Common myeloid progenitor, CD34-positive (primary cell): Measurements from ENCODE around the gene B4GALNT4.

Experiments used
- CTCF ChIA-PET: fragments of 350-600 bp; sonication (Branson Sonifier 250); formaldehyde crosslinking; loops from one replicate; lab custom pipeline; 2021; ENCODE audit warnings: antibody characterized with exemption; lab: Charles Lee
- POLR2A ChIA-PET: fragments of 350-600 bp; sonication (Branson Sonifier 250); formaldehyde crosslinking; loops from one replicate; lab custom pipeline; 2021; ENCODE audit warnings: antibody characterized with exemption; lab: Charles Lee
- DNase-seq, 3 donors: peaks; one replicate each; pipeline versions ENCODE4 v3.0.0 to v3.0.0-alpha.2; 2013
- H3K27ac ChIP-seq, 2 experiments: 1 replicate in 1 of 2; 2 replicates in 1 of 2; pipeline ENCODE4 v1.7.0; 2013; ENCODE audit warnings: inconsistent platforms in 2 of 2, low read length in 2 of 2, mild to moderate bottlenecking in 2 of 2, low read depth in 1 of 2, moderate library complexity in 1 of 2; ENCODE audit not compliant: severe bottlenecking in 2 of 2, insufficient read depth in 1 of 2, poor library complexity in 1 of 2
- H3K27me3 ChIP-seq, 5 experiments: replicated peaks in 2 of 5; 1 replicate in 3 of 5; 2 replicates in 2 of 5; pipeline versions ENCODE4 v1.6.1 to v1.7.0; 2013; ENCODE audit warnings: low read length in 4 of 5, mild to moderate bottlenecking in 2 of 5, moderate library complexity in 2 of 5, inconsistent platforms in 1 of 5; ENCODE audit not compliant: insufficient read depth in 5 of 5, control insufficient read depth in 4 of 5
- H3K36me3 ChIP-seq, 4 experiments: 1 replicate in 2 of 4; 2 replicates in 2 of 4; pipeline versions ENCODE4 v1.6.1 to v1.7.0; 2013; ENCODE audit warnings: low read length in 3 of 4, control low read depth in 1 of 4, mild to moderate bottlenecking in 1 of 4; ENCODE audit not compliant: control insufficient read depth in 4 of 4, insufficient read depth in 4 of 4
- H3K4me1 ChIP-seq, 4 experiments: 1 replicate in 3 of 4; 2 replicates in 1 of 4; pipeline versions ENCODE4 v1.6.1 to v1.7.1; 2013; ENCODE audit warnings: low read length in 3 of 4, mild to moderate bottlenecking in 3 of 4, control low read depth in 1 of 4, inconsistent platforms in 1 of 4, moderate library complexity in 1 of 4; ENCODE audit not compliant: control insufficient read depth in 4 of 4, insufficient read depth in 4 of 4; ENCODE audit errors: control extremely low read depth in 1 of 4
- H3K4me3 ChIP-seq, 7 experiments: 1 replicate in 4 of 7; 2 replicates in 3 of 7; pipeline versions ENCODE4 v1.5.1 to v1.7.0; 2013; ENCODE audit warnings: mild to moderate bottlenecking in 7 of 7, low read length in 6 of 7, moderate library complexity in 6 of 7, inconsistent platforms in 2 of 7, low read depth in 2 of 7, control low read depth in 1 of 7; ENCODE audit not compliant: insufficient read depth in 4 of 7, control insufficient read depth in 1 of 7; ENCODE audit errors: extremely low read depth in 1 of 7
- H3K9me3 ChIP-seq, 5 experiments: 1 replicate in 4 of 5; 2 replicates in 1 of 5; pipeline versions ENCODE4 v1.6.1 to v1.7.1; 2013; ENCODE audit warnings: low read length in 4 of 5, mild to moderate bottlenecking in 2 of 5, inconsistent platforms in 1 of 5, low read depth in 1 of 5, moderate library complexity in 1 of 5; ENCODE audit not compliant: control insufficient read depth in 4 of 5, insufficient read depth in 2 of 5; ENCODE audit errors: control extremely low read depth in 1 of 5
- WGBS: methylation state at CpG from one replicate; pipeline ENCODE4 v1.1.5; 2013; ENCODE audit not compliant: insufficient coverage; 5-methylcytosine and 5-hydroxymethylcytosine counted together

B4GALNT4 gene

GRCh38 chr11:364991-365725 lies 4.1 kb upstream of the B4GALNT4 start:
- H3K4me3 ChIP-seq = no peak overlapping the region
- ChIA-PET POLR2A (interaction anchor here (0.6 to 1.4 kb wide), 2 partner anchors 84 to 130 kb away, joined by 4 read pairs; no protein-coding TSS in a partner anchor), CTCF (interaction anchor here (1.1 to 5.6 kb wide), 6 partner anchors 25 to 114 kb away, joined by 3 to 37 read pairs (median 6); partner anchors contain the start of genes IFITM2 and PTDSS2)
- 97% methylated on average over 20 of the region's 22 CpGs for WGBS
- H3K27ac ChIP-seq = no peak overlapping the region
- no peaks in the 10 kb centered on the region for H3K36me3 ChIP-seq
- H3K9me3 ChIP-seq = peaks cover 0 to 13% (median 6%) of the 10 kb centered on the region in 5 experiments
- no peak for DNase-seq
- peaks cover 0 to 12% (median 6%) of the 10 kb centered on the region in 4 experiments for H3K4me1 ChIP-seq
- peaks cover 0 to 41% (median 20%) of the 10 kb centered on the region in 5 experiments for H3K27me3 ChIP-seq

- WGBS = 94% methylated on average over 12 of the region's 16 CpGs
- POLR2A ChIA-PET = interaction anchor here (0.5 to 0.6 kb wide), 2 partner anchors 131 to 146 kb away, joined by 3 to 4 read pairs; no protein-coding TSS in a partner anchor
- Histone ChIP-seq H3K9me3 (peaks cover 0 to 6% (median 3%) of the 10 kb centered on the region in 5 experiments), H3K27ac (no peak overlapping the region), H3K36me3 (no peaks in the 10 kb centered on the region), H3K4me3 (no peak overlapping the region), H3K27me3 (peaks cover 0 to 48% (median 23%) of the 10 kb centered on the region in 5 experiments), H3K4me1 (peaks cover 0 to 13% (median 6%) of the 10 kb centered on the region in 4 experiments)
- CTCF ChIA-PET = interaction anchor here (1.6 to 5.6 kb wide), 3 partner anchors 31 to 115 kb away, joined by 4 to 36 read pairs (median 8); partner anchors contain the start of gene IFITM2
- no peak for DNase-seq
Measured at GRCh38 chr11:365831-366230, 3.5 kb upstream of the B4GALNT4 start.

DNA sequence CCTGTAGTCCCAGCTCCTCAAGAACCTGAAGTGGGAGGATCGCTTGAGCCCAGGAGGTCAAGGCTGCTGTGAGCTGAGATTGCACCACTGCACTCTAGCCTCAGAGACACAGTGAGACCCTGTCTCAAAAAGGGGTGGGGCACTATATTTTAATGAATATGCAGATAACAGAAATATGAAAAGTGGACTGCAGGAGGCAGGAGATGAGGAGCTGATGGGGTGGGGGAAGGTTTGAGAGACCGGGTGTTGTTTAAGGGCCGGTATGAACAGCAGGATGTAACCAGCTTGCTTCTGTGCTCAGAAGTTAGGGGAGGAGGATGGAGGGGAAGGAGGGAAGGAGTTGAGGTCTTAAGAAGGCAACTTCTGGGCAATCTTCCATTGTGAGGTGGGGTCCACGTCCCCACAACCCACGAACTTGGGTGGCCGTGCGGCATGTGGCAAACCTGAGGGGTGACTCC lies 1.3 kb upstream of the B4GALNT4 start:
- peak overlapping the region in 1 of 7 experiments; percentile 13 for H3K4me3 ChIP-seq
- peak in 1 of 3 donors; percentile 18 for DNase-seq
- H3K27me3 ChIP-seq = peaks cover 0 to 50% (median 23%) of the 10 kb centered on the region in 5 experiments
- H3K9me3 ChIP-seq = no peaks in the 10 kb centered on the region
- H3K4me1 ChIP-seq = peaks cover 0 to 13% (median 6%) of the 10 kb centered on the region in 4 experiments
- no peaks in the 10 kb centered on the region for H3K36me3 ChIP-seq
- H3K27ac ChIP-seq = no peak overlapping the region
- CTCF ChIA-PET = interaction anchor here (0.7 to 2.6 kb wide), 7 partner anchors 9 to 117 kb away, joined by 3 to 8 read pairs (median 3); no protein-coding TSS in a partner anchor
- 43% methylated on average over 6 of the region's 7 CpGs for WGBS
- POLR2A ChIA-PET = no interaction called here

DNA sequence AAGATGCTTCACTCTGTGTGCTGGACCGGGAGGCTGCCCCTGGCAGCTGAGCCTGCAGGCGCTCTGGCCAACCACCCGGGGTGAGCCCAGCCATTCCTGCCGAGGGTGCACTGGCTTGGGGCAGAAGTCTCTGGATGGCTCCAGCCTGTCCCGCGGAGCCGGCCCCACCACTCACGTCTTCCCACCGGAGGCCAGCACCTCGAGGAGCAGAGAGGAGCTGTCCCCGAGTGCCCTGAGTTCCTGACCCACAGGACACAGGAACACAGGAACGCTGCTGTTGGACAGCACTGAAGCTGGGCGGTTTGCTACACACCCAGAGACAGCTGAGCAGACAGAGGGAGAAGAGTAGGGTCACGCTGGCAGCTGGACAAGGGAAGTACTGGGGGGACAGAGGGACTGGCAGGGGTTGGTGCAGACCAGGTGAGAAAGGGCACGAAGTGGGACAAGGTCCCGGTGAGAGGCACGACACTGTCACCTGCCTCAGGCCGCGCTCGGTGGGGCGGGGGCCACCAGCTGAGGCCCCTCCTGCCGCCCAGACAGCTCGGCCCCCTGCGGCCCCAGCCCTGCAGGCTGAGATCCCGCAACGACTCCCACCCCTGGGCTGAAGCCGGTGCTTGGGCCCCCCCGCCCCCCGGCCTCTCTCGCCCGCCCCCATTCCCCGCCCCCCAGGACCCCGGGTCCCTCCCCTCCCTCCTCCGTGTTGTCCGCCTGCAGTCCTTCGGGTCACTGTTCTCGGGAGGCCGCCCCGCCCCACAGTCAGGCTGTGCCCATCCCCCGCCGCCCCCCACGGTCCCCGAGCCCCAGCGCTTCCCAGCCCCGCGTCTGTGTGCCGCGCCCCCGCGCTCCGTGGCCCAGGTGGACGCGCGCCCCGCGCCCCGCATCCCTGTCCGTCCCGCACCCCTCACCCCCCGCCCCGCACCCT lies 624 bp upstream of the B4GALNT4 start:
- POLR2A ChIA-PET = no interaction called here
- Histone ChIP-seq H3K36me3 (no peaks in the 10 kb centered on the region), H3K27me3 (peaks cover 0 to 50% (median 23%) of the 10 kb centered on the region in 5 experiments), H3K4me1 (peaks cover 0 to 13% (median 6%) of the 10 kb centered on the region in 4 experiments), H3K4me3 (peak overlapping the region in 3 of 7 experiments; percentile 11 to 35 (median 13)), H3K27ac (no peak overlapping the region), H3K9me3 (no peaks in the 10 kb centered on the region)
- DNase-seq = no peak
- WGBS = 4% methylated on average over 26 of the region's 61 CpGs
- CTCF ChIA-PET = interaction anchor here (0.7 to 2.6 kb wide), 6 partner anchors 9 to 118 kb away, joined by 3 to 8 read pairs (median 4); no protein-coding TSS in a partner anchor

DNA sequence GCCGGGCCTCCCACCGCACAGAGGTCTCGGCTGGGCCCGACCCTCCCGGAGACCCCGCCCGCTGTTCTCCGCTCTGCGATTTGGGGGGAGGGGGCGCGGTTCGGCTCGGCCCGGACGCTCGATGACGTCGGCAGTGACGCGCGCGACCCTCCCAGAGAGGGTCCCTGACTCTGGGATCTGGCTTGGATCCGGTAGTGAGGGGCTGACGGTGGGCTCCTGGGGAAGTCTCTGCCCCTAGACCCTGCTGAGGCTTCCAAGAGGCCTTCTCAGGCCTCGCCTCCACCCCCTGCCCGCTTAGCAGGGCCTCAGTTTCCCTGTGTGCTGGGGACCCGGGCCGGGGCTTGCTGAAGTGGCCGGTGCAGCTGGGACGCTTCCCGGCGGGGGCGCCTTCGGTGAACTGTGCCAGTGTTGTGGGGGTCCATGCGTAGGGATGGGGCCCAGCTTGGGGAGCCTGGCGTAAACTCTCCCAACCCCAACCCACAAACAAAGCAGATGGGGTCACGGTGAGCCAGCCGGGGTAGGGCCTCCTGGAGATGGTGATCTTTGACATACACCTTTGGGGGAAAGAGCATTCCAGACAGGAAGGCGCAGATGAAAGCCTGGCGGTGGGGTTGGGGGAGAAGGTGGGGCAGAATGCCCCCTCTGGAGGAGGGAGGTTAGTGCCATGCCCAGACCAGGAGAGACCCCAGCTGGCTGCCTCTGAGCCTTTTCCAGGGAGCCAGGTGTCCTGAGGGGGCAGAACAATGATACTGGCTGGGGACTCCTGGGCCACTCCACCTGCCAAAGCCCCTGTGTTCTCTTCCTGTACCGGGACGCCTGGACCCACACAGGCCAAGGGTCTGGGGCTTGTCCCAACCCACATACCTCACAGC lies 1.0 kb downstream of the B4GALNT4 start:
- Histone ChIP-seq H3K4me3 (no peak overlapping the region), H3K27me3 (peaks cover 0 to 42% (median 23%) of the 10 kb centered on the region in 5 experiments)
- POLR2A ChIA-PET = no interaction called here

GRCh38 chr11:371051-371450 lies 1.8 kb downstream of the B4GALNT4 start:
- ChIA-PET CTCF (interaction anchor here (1.5 to 1.7 kb wide), 4 partner anchors 11 to 77 kb away, joined by 3 to 5 read pairs (median 4); no protein-coding TSS in a partner anchor), POLR2A (no interaction called here)
- WGBS = 88% methylated on average over 4 of the region's 5 CpGs
- Histone ChIP-seq H3K27me3 (peaks cover 0 to 37% (median 22%) of the 10 kb centered on the region in 5 experiments), H3K4me3 (no peak overlapping the region), H3K9me3 (peaks cover 0 to 6% (median 0%) of the 10 kb centered on the region in 5 experiments), H3K27ac (no peak overlapping the region), H3K4me1 (peaks cover 0 to 13% (median 6%) of the 10 kb centered on the region in 4 experiments), H3K36me3 (no peaks in the 10 kb centered on the region)
- no peak for DNase-seq

More for the DNA sequence above, 1.0 kb downstream of the B4GALNT4 start:
- H3K9me3 ChIP-seq = peaks cover 0 to 1% (median 0%) of the 10 kb centered on the region in 5 experiments
- 39% methylated on average over 30 of the region's 42 CpGs for WGBS
- H3K36me3 ChIP-seq = no peaks in the 10 kb centered on the region
- peaks cover 0 to 13% (median 6%) of the 10 kb centered on the region in 4 experiments for H3K4me1 ChIP-seq
- CTCF ChIA-PET = interaction anchor here (1.5 to 1.7 kb wide), 4 partner anchors 12 to 78 kb away, joined by 3 to 5 read pairs (median 4); no protein-coding TSS in a partner anchor
- no peak for DNase-seq
- H3K27ac ChIP-seq = no peak overlapping the region
